Testis (tissue), 2 donors: ENCODE measurements around the gene SASH1.

Experiments
- CTCF ChIP-seq, 3 experiments: fragments of 450-650 bp in 2 of 3; fragments of 200-600 bp in 1 of 3; sonication (generic) in 1 of 3; IDR thresholded peaks; one replicate each; pipeline ENCODE4 v1.5.1; 2016 to 2019; ENCODE audit warnings: antibody characterized with exemption in 3 of 3, mild to moderate bottlenecking in 2 of 3, moderate library complexity in 1 of 3
- POLR2A ChIP-seq: fragments of 450-650 bp; IDR thresholded peaks from one replicate; pipeline ENCODE4 v1.6.1; 2017; ENCODE audit warnings: antibody characterized with exemption, mild to moderate bottlenecking, moderate library complexity

GRCh38 chr6:148452876-148453275 is 110.2 kb downstream of the SASH1 start:
- TF ChIP-seq CTCF (IDR thresholded peaks at IDR 0.05): no peak
- no peak for TF ChIP-seq POLR2A
